Activated CD8-positive, alpha-beta T cell treated with anti-CD3 and anti-CD28 coated beads for 36 hours (primary cell): ENCODE measurements around the gene SNRPN. TPM values are rescaled to one million over a fixed set of nuclear protein-coding genes. Genes with fewer than 3 reads are reported as not detected.

ENCODE experiments used
- ATAC-seq: fragments of 200-7000 bp; cut with Tn5 transposase; one replicate; pipeline ENCODE4 v1.10.0; 2021; ENCODE audit warnings: mild to moderate bottlenecking, moderate library complexity
- CTCF ChIA-PET: fragments of 350-600 bp; sonication (Branson Sonifier 250); formaldehyde crosslinking; loops from one replicate; lab custom pipeline; 2021; ENCODE audit warnings: antibody characterized with exemption; lab: Charles Lee
- POLR2A ChIA-PET: fragments of 350-600 bp; sonication (Branson Sonifier 250); formaldehyde crosslinking; loops from one replicate; lab custom pipeline; 2021; ENCODE audit warnings: antibody characterized with exemption; lab: Charles Lee
- DNase-seq: peaks from one replicate; pipeline ENCODE4 v3.0.0-alpha.2; 2020
- H3K27ac Mint-ChIP-seq: one replicate; pipeline ENCODE4 v1.8.0; 2021; ENCODE audit warnings: mild to moderate bottlenecking, mixed read lengths
- H3K27me3 Mint-ChIP-seq: one replicate; pipeline ENCODE4 v1.8.0; 2021; ENCODE audit warnings: mixed read lengths
- H3K36me3 Mint-ChIP-seq: one replicate; pipeline ENCODE4 v1.8.0; 2021; ENCODE audit warnings: low read depth, mixed read lengths
- H3K4me1 Mint-ChIP-seq: one replicate; pipeline ENCODE4 v1.8.0; 2021; ENCODE audit warnings: low read depth, mixed read lengths
- H3K4me3 Mint-ChIP-seq: one replicate; pipeline ENCODE4 v1.8.0; 2021; ENCODE audit warnings: mild to moderate bottlenecking, moderate library complexity, mixed read lengths
- H3K9me3 Mint-ChIP-seq: one replicate; pipeline ENCODE4 v1.8.0; 2021; ENCODE audit warnings: mixed read lengths
- intact Hi-C: fragments of 100-400 bp; cut with micrococcal nuclease; formaldehyde crosslinking; loops from one replicate; pipeline ENCODE4 v1.10.0; 2022
- total RNA-seq, 2 experiments: library from RNA; stranded (reverse); gene quantifications; one replicate each; pipeline ENCODE4 v1.2.3, GENCODE V29; 2021
- TF ChIP-seq, protein P1 (sequence below): fragments of 200-600 bp; IDR thresholded peaks from one replicate; pipeline ENCODE4 v1.8.0; 2022; ENCODE audit warnings: antibody characterized with exemption, mild to moderate bottlenecking

Gene SNRPN
- total RNA-seq, 2 experiments from 2014 or later: 73.5 to 74.5 TPM

GRCh38 chr15:24943361-24943760 lies 11.4 kb upstream of the SNRPN start:
- Mint-ChIP-seq H3K4me3 (no peak overlapping the region), H3K27ac (no peak overlapping the region), H3K36me3 (no peaks in the 10 kb centered on the region), H3K9me3 (peaks cover 12% of the 10 kb centered on the region), H3K27me3 (no peaks in the 10 kb centered on the region), H3K4me1 (no peaks in the 10 kb centered on the region)
- ChIA-PET CTCF (interaction anchor here (1.0 kb wide), 1 partner anchor 37 kb away, joined by 3 read pairs; no protein-coding TSS in a partner anchor), POLR2A (no interaction called here)
- DNase-seq (no peak), ATAC-seq (no peak)
- intact Hi-C loops: no loop called here
- TF ChIP-seq, protein P1, sequence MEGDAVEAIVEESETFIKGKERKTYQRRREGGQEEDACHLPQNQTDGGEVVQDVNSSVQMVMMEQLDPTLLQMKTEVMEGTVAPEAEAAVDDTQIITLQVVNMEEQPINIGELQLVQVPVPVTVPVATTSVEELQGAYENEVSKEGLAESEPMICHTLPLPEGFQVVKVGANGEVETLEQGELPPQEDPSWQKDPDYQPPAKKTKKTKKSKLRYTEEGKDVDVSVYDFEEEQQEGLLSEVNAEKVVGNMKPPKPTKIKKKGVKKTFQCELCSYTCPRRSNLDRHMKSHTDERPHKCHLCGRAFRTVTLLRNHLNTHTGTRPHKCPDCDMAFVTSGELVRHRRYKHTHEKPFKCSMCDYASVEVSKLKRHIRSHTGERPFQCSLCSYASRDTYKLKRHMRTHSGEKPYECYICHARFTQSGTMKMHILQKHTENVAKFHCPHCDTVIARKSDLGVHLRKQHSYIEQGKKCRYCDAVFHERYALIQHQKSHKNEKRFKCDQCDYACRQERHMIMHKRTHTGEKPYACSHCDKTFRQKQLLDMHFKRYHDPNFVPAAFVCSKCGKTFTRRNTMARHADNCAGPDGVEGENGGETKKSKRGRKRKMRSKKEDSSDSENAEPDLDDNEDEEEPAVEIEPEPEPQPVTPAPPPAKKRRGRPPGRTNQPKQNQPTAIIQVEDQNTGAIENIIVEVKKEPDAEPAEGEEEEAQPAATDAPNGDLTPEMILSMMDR: no peak

- no peaks in the 10 kb centered on the region for H3K36me3 Mint-ChIP-seq
- no peak for DNase-seq
- intact Hi-C loops: no loop called here
- no peaks in the 10 kb centered on the region for H3K4me1 Mint-ChIP-seq
- ATAC-seq: no peak
- H3K9me3 Mint-ChIP-seq: peaks cover 8% of the 10 kb centered on the region
- H3K4me3 Mint-ChIP-seq: no peak overlapping the region
- CTCF ChIA-PET: no interaction called here
- H3K27ac Mint-ChIP-seq: no peak overlapping the region
- POLR2A ChIA-PET: no interaction called here
- TF ChIP-seq, protein P1: no peak
- H3K27me3 Mint-ChIP-seq: no peaks in the 10 kb centered on the region
Measured at GRCh38 chr15:24944954-24945353, 9.8 kb upstream of the SNRPN start.

- H3K4me3 Mint-ChIP-seq: no peak overlapping the region
- no peak for ATAC-seq
- H3K9me3 Mint-ChIP-seq: peaks cover 4% of the 10 kb centered on the region
- H3K4me1 Mint-ChIP-seq: no peaks in the 10 kb centered on the region
- no peak for DNase-seq
- no peak overlapping the region for H3K27ac Mint-ChIP-seq
- ChIA-PET CTCF (no interaction called here), POLR2A (no interaction called here)
- no peaks in the 10 kb centered on the region for H3K27me3 Mint-ChIP-seq
- H3K36me3 Mint-ChIP-seq: no peaks in the 10 kb centered on the region
- intact Hi-C loops: no loop called here
- TF ChIP-seq, protein P1: no peak
Measured at GRCh38 chr15:24945711-24946110, 9.1 kb upstream of the SNRPN start.

DNA sequence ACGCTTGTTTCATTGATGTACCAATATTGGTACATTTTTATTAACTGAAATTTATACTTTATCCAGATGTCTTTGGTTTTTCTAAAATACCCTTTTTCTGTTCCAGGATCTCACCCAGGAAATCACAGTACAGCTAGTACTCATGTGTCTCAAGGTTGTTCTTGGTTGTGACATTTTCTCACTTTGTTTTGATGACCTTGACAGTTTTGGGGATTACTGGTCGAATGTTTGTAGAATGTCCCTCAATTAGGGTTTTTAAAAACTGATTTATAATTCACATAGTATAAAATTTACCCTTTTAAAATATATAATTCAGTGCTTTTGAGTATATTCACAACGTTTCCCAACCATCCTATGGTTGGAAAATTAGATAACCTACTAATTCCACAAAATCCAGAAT lies 6.3 kb upstream of the SNRPN start:
- CTCF ChIA-PET: no interaction called here
- ATAC-seq: no peak
- Mint-ChIP-seq H3K4me1 (no peaks in the 10 kb centered on the region), H3K27ac (no peak overlapping the region), H3K36me3 (no peaks in the 10 kb centered on the region), H3K4me3 (no peak overlapping the region), H3K27me3 (peaks cover 2% of the 10 kb centered on the region), H3K9me3 (peaks cover 9% of the 10 kb centered on the region)
- DNase-seq: no peak
- intact Hi-C loops: no loop called here
- POLR2A ChIA-PET: no interaction called here
- TF ChIP-seq, protein P1: no peak

- TF ChIP-seq, protein P1: no peak
- Mint-ChIP-seq H3K27me3 (peaks cover 2% of the 10 kb centered on the region), H3K36me3 (peaks cover 27% of the 10 kb centered on the region), H3K9me3 (peaks cover 8% of the 10 kb centered on the region), H3K4me3 (peak overlapping the region; percentile 86), H3K4me1 (peaks cover 6% of the 10 kb centered on the region), H3K27ac (peak overlapping the region; percentile 96)
- intact Hi-C loops: no loop called here
- DNase-seq (peak; percentile 15), ATAC-seq (no peak)
- CTCF ChIA-PET: no interaction called here
- POLR2A ChIA-PET: interaction anchor here (0.6 kb wide), 1 partner anchor 493 kb away, joined by 3 read pairs; no protein-coding TSS in a partner anchor
Measured at GRCh38 chr15:24955531-24955921, 739 bp downstream of the SNRPN start.
